Mucosa of stomach (tissue), 1 donor: ENCODE measurements around the gene TNFRSF1A.
"Not testable (repeated sequence)": the region's sequence is repeated elsewhere in the genome, so short reads cannot be mapped to it uniquely, and the experiment has no call there.

ENCODE experiments used
- H3K27me3 ChIP-seq: one replicate; pipeline ENCODE4 v1.7.0; 2013; ENCODE audit warnings: mild to moderate bottlenecking, low read length; ENCODE audit not compliant: control insufficient read depth, insufficient read depth
- H3K36me3 ChIP-seq: one replicate; pipeline ENCODE4 v1.7.0; 2013; ENCODE audit warnings: low read length; ENCODE audit not compliant: control insufficient read depth, insufficient read depth
- H3K4me1 ChIP-seq: one replicate; pipeline ENCODE4 v1.7.0; 2013; ENCODE audit warnings: mild to moderate bottlenecking, low read length; ENCODE audit not compliant: control insufficient read depth, insufficient read depth
- H3K4me3 ChIP-seq: one replicate; pipeline ENCODE4 v1.7.0; 2013; ENCODE audit warnings: low read length
- H3K9ac ChIP-seq: one replicate; pipeline ENCODE4 v1.7.0; 2013; ENCODE audit warnings: mild to moderate bottlenecking, low read length, moderate library complexity
- H3K9me3 ChIP-seq: one replicate; pipeline ENCODE4 v1.7.0; 2013; ENCODE audit warnings: mild to moderate bottlenecking, low read length, moderate library complexity; ENCODE audit not compliant: control insufficient read depth
- donor health status: Pancreatic carcinoma.

TNFRSF1A gene

GRCh38 chr12:6347367-6348338 is 5.8 kb upstream of the TNFRSF1A start:
- Histone ChIP-seq H3K4me3 (no peak overlapping the region), H3K36me3 (peaks cover 11% of the 10 kb centered on the region), H3K27me3 (no peaks in the 10 kb centered on the region), H3K9me3 (no peaks in the 10 kb centered on the region), H3K4me1 (peaks cover 59% of the 10 kb centered on the region), H3K9ac (peak overlapping the region; percentile 15)

GRCh38 chr12:6346942-6347341 is 5.1 kb upstream of the TNFRSF1A start:
- Histone ChIP-seq H3K4me1 (peaks cover 66% of the 10 kb centered on the region), H3K9ac (peak overlapping the region; percentile 15), H3K4me3 (no peak overlapping the region)

GRCh38 chr12:6346235-6346832 is 4.5 kb upstream of the TNFRSF1A start:
- Histone ChIP-seq H3K36me3 (peaks cover 11% of the 10 kb centered on the region), H3K4me1 (peaks cover 67% of the 10 kb centered on the region), H3K4me3 (no peak overlapping the region), H3K27me3 (no peaks in the 10 kb centered on the region), H3K9me3 (no peaks in the 10 kb centered on the region), H3K9ac (no peak overlapping the region)

More at GRCh38 chr12:6346942-6347341, 5.1 kb upstream of the TNFRSF1A start:
- H3K36me3 ChIP-seq = peaks cover 11% of the 10 kb centered on the region
- H3K27me3 ChIP-seq = no peaks in the 10 kb centered on the region
- no peaks in the 10 kb centered on the region for H3K9me3 ChIP-seq

- no peak overlapping the region for H3K9ac ChIP-seq
- H3K9me3 ChIP-seq = no peaks in the 10 kb centered on the region
- peaks cover 11% of the 10 kb centered on the region for H3K36me3 ChIP-seq
- no peak overlapping the region for H3K4me3 ChIP-seq
- H3K4me1 ChIP-seq = peaks cover 67% of the 10 kb centered on the region
- H3K27me3 ChIP-seq = no peaks in the 10 kb centered on the region
Measured at GRCh38 chr12:6345319-6346091, 3.6 kb upstream of the TNFRSF1A start.

GRCh38 chr12:6344101-6344660 is 2.3 kb upstream of the TNFRSF1A start:
- not testable (repeated sequence) for H3K27me3 ChIP-seq, H3K4me3 ChIP-seq, H3K9me3 ChIP-seq, H3K9ac ChIP-seq, H3K36me3 ChIP-seq
- H3K4me1 ChIP-seq = peaks cover 75% of the 10 kb centered on the region

- no peaks in the 10 kb centered on the region for H3K9me3 ChIP-seq
- no peak overlapping the region for H3K4me3 ChIP-seq
- H3K27me3 ChIP-seq = no peaks in the 10 kb centered on the region
- peaks cover 76% of the 10 kb centered on the region for H3K4me1 ChIP-seq
- H3K9ac ChIP-seq = no peak overlapping the region
- H3K36me3 ChIP-seq = peaks cover 5% of the 10 kb centered on the region
Measured at GRCh38 chr12:6343518-6343917, 1.6 kb upstream of the TNFRSF1A start.

GRCh38 chr12:6342140-6342889 is 439 bp upstream of the TNFRSF1A start:
- Histone ChIP-seq H3K4me1 (peaks cover 76% of the 10 kb centered on the region), H3K9ac (peak overlapping the region; percentile 99), H3K9me3 (no peaks in the 10 kb centered on the region), H3K27me3 (no peaks in the 10 kb centered on the region), H3K4me3 (peak overlapping the region; percentile 99), H3K36me3 (no peaks in the 10 kb centered on the region)

- H3K27me3 ChIP-seq = no peaks in the 10 kb centered on the region
- H3K9ac ChIP-seq = peak overlapping the region; percentile 99
- no peaks in the 10 kb centered on the region for H3K9me3 ChIP-seq
- H3K36me3 ChIP-seq = no peaks in the 10 kb centered on the region
- peaks cover 76% of the 10 kb centered on the region for H3K4me1 ChIP-seq
- H3K4me3 ChIP-seq = peak overlapping the region; percentile 99
Measured at GRCh38 chr12:6340745-6341416, 995 bp downstream of the TNFRSF1A start.

- peaks cover 76% of the 10 kb centered on the region for H3K4me1 ChIP-seq
Measured at GRCh38 chr12:6340032-6340638, 1.7 kb downstream of the TNFRSF1A start.

GRCh38 chr12:6338955-6339354 is 2.9 kb downstream of the TNFRSF1A start:
- no peak overlapping the region for H3K4me3 ChIP-seq
- no peaks in the 10 kb centered on the region for H3K27me3 ChIP-seq
- H3K36me3 ChIP-seq = peaks cover 4% of the 10 kb centered on the region
- peaks cover 81% of the 10 kb centered on the region for H3K4me1 ChIP-seq
- no peaks in the 10 kb centered on the region for H3K9me3 ChIP-seq
- peak overlapping the region; percentile 99 for H3K9ac ChIP-seq

More at GRCh38 chr12:6340032-6340638, 1.7 kb downstream of the TNFRSF1A start:
- Histone ChIP-seq H3K9me3 (no peaks in the 10 kb centered on the region), H3K36me3 (no peaks in the 10 kb centered on the region), H3K27me3 (no peaks in the 10 kb centered on the region), H3K4me3 (peak overlapping the region; percentile 99), H3K9ac (peak overlapping the region; percentile 99)
